Measurements from ENCODE around the gene LRMDA. TPM values are rescaled to one million over a fixed set of nuclear protein-coding genes. Genes with fewer than 3 reads are reported as not detected.

LRMDA gene
- total and polyA plus RNA-seq, 2 of the 8 experiments (the other 6 are each of a cell fraction or from before 2014, with no cell fraction given): 0.86 to 2.8 TPM

GRCh38 chr10:75839020-75839419 is 407.6 kb downstream of the LRMDA start:
- no peaks in the 10 kb centered on the region for H3K36me3 ChIP-seq (ENCODE audit: control insufficient read depth in 2 of 4, insufficient read depth in 4 of 4, low read length in 3 of 4)
- CTCF ChIA-PET (ENCODE audit: partially characterized antibody): interaction anchor here (1.3 kb wide), 1 partner anchor 14 kb away, joined by 3 read pairs; no protein-coding TSS in a partner anchor
- WGBS, 2 experiments (ENCODE audit: extremely low coverage in 1 of 2, insufficient coverage in 1 of 2, insufficient read length in 1 of 2, insufficient replicate concordance in 2 of 2, low coverage in 1 of 2, low lambda C conversion rate in 2 of 2, missing lambda C conversion rate in 1 of 2): 98% methylated on average over 2 of the region's 2 CpGs; no CpG with 5 or more reads in 1 of the 2 experiments
- H2BK120ac ChIP-seq (replicated peaks; ENCODE audit: low read depth, low read length): no peak overlapping the region
- H4K91ac ChIP-seq (replicated peaks; ENCODE audit: insufficient read length, low read length): no peak overlapping the region
- POLR2A ChIA-PET (ENCODE audit: partially characterized antibody): no interaction called here
- no peak overlapping the region for H3K14ac ChIP-seq (ENCODE audit: insufficient read length)
- H3K4me1 ChIP-seq (replicated peaks in 1 of 4; ENCODE audit: control insufficient read depth in 3 of 4, insufficient read depth in 4 of 4, low read length in 3 of 4): no peaks in the 10 kb centered on the region; a peak in 1 of 7 replicates
- H2BK20ac ChIP-seq (ENCODE audit: low read length): no peak overlapping the region
- H3K4me2 ChIP-seq (ENCODE audit: insufficient read depth in 1 of 2, low read depth in 2 of 2, low read length in 2 of 2): no peak overlapping the region
- H2AFZ ChIP-seq (ENCODE audit: low read length): no peak overlapping the region
- no peak overlapping the region for H3K23ac ChIP-seq (ENCODE audit: insufficient read length)
- H3K4me3 ChIP-seq (ENCODE audit: extremely low read depth in 1 of 4, insufficient read depth in 2 of 4, low read depth in 3 of 4, low read length in 4 of 4): no peak overlapping the region
- no peaks in the 10 kb centered on the region for H3K9me3 ChIP-seq (ENCODE audit: insufficient read depth in 2 of 2, low read depth in 1 of 2, low read length in 1 of 2)
- H3K27ac ChIP-seq (ENCODE audit: low read depth, low read length): no peak overlapping the region
- H3K79me2 ChIP-seq (ENCODE audit: control insufficient read depth in 1 of 2, insufficient read depth in 2 of 2, low read length in 2 of 2): no peaks in the 10 kb centered on the region
- H2AK5ac ChIP-seq (ENCODE audit: low read depth, low read length): no peak overlapping the region
- FAIRE-seq (no peak), DNase-seq (ENCODE audit: low read depth in 1 of 2, low spot score in 2 of 2) (no peak)
- H3K4ac ChIP-seq (replicated peaks; ENCODE audit: insufficient read length, low read depth, low read length): no peak overlapping the region
- H3K27me3 ChIP-seq (replicated peaks in 1 of 4; ENCODE audit: control insufficient read depth in 3 of 4, extremely low read depth in 1 of 4, insufficient read depth in 3 of 4, low read length in 3 of 4): no peaks in the 10 kb centered on the region
- no peak overlapping the region for H3K9ac ChIP-seq (replicated peaks in 1 of 4; ENCODE audit: extremely low read depth in 1 of 4, low read depth in 3 of 4, low read length in 3 of 4)
- H3K18ac ChIP-seq (ENCODE audit: extremely low read depth, low read length): no peak overlapping the region
- no peak overlapping the region for H2BK15ac ChIP-seq (ENCODE audit: low read length)
- no peaks in the 10 kb centered on the region for H3K23me2 ChIP-seq (ENCODE audit: low read depth, low read length)
- no peak overlapping the region for H4K5ac ChIP-seq (ENCODE audit: insufficient read length, low read depth, low read length)
- no peaks in the 10 kb centered on the region for H3K79me1 ChIP-seq (ENCODE audit: low read depth, low read length)
- no peaks in the 10 kb centered on the region for H4K20me1 ChIP-seq (replicated peaks in 1 of 2; ENCODE audit: control insufficient read depth in 1 of 2, insufficient read depth in 2 of 2, low read length in 2 of 2)
- no peak overlapping the region for H2BK12ac ChIP-seq (ENCODE audit: low read depth, low read length)
- no peak overlapping the region for H3K56ac ChIP-seq (replicated peaks; ENCODE audit: insufficient read length, low read depth, low read length)
- no peak overlapping the region for H4K8ac ChIP-seq (ENCODE audit: extremely low read depth, insufficient read depth, low read length)
- H2BK5ac ChIP-seq (ENCODE audit: low read depth, low read length): no peak overlapping the region
- TF ChIP-seq SP2 (IDR thresholded peaks at IDR 0.05; ENCODE audit: low read length) (no peak), TEAD4 (IDR thresholded peaks at IDR 0.05; ENCODE audit: low read depth, low read length) (no peak), HDAC6 (IDR thresholded peaks at IDR 0.05; ENCODE audit: low read depth, low read length) (no peak), KDM4A (IDR thresholded peaks at IDR 0.05; ENCODE audit: low read depth, low read length, severe bottlenecking) (no peak), POU5F1 (IDR thresholded peaks at IDR 0.05; ENCODE audit: low read depth, low read length) (no peak), KDM5A (IDR thresholded peaks at IDR 0.05; ENCODE audit: low read length) (no peak), RFX5 (IDR thresholded peaks at IDR 0.05; ENCODE audit: borderline replicate concordance, low read depth, low read length) (no peak), GABPA (IDR thresholded peaks at IDR 0.05; ENCODE audit: borderline replicate concordance, insufficient read depth, low read length) (no peak), SRF (IDR thresholded peaks at IDR 0.05; ENCODE audit: low read depth, low read length) (no peak), ATF2 (IDR thresholded peaks at IDR 0.05; ENCODE audit: low read length) (no peak), BACH1 (IDR thresholded peaks at IDR 0.05; ENCODE audit: low read length) (no peak)
